Esophagus muscularis mucosa (tissue), 4 donors: Measurements from ENCODE around the gene STOML1.

ENCODE experiments used
- CTCF ChIP-seq, 3 experiments: fragments of 200-600 bp in 2 of 3; fragments of 450-650 bp in 1 of 3; sonication (generic) in 2 of 3; IDR thresholded peaks; one replicate each; pipeline ENCODE4 v1.5.1; 2017 to 2019; ENCODE audit warnings: antibody characterized with exemption in 3 of 3, mild to moderate bottlenecking in 2 of 3, moderate library complexity in 1 of 3
- EP300 ChIP-seq: sonication (generic); formaldehyde crosslinking; IDR thresholded peaks from one replicate; pipeline ENCODE4 v1.6.1; 2017; ENCODE audit warnings: antibody characterized with exemption
- POLR2A ChIP-seq: fragments of 450-650 bp; IDR thresholded peaks from one replicate; pipeline ENCODE4 v1.6.1; 2017; ENCODE audit warnings: antibody characterized with exemption, moderate library complexity, mild to moderate bottlenecking, low read depth
- POLR2AphosphoS5 ChIP-seq, 2 donors: sonication (generic); formaldehyde crosslinking; IDR thresholded peaks; one replicate each; pipeline ENCODE4 v1.6.1; 2017; ENCODE audit warnings: antibody characterized with exemption in 2 of 2

- TF ChIP-seq CTCF (IDR thresholded peaks at IDR 0.05) (no peak), EP300 (no peak), POLR2A (no peak), POLR2AphosphoS5 (IDR thresholded peaks at IDR 0.05) (no peak)
Observed at GRCh38 chr15:73957276-73957675, 34.8 kb downstream of the STOML1 start.
